GM18873 (cell line): ENCODE data around the gene PFKM.
"Not testable (repeated sequence)": the region's sequence is repeated elsewhere in the genome, so short reads cannot be mapped to it uniquely, and the experiment has no call there.

Source experiments
- ATAC-seq: cut with Tn5 transposase; IDR thresholded peaks from one replicate; pipeline ENCODE4 v1.9.1; 2021; ENCODE audit warnings: mild to moderate bottlenecking, moderate library complexity, moderate number of reproducible peaks; ENCODE audit not compliant: unreplicated experiment, low FRiP score

The PFKM gene

GRCh38 chr12:48110691-48111311 is 8.4 kb upstream of the PFKM start:
- ATAC-seq = no peak

- ATAC-seq = not testable (repeated sequence)
These were observed 7.9 kb upstream of the PFKM start for GRCh38 chr12:48111312-48111693.

- ATAC-seq = no peak
These were observed 3.2 kb upstream of the PFKM start for GRCh38 chr12:48115957-48116356.

GRCh38 chr12:48118284-48118871 is 786 bp upstream of the PFKM start:
- ATAC-seq = no peak

GRCh38 chr12:48119834-48120195 is 651 bp downstream of the PFKM start:
- no peak for ATAC-seq

GRCh38 chr12:48121522-48121921 is 2.4 kb downstream of the PFKM start:
- ATAC-seq = no peak

GRCh38 chr12:48122065-48122834 is 3.1 kb downstream of the PFKM start:
- ATAC-seq = no peak

GRCh38 chr12:48123169-48123568 is 4.0 kb downstream of the PFKM start:
- no peak for ATAC-seq

GRCh38 chr12:48125542-48125941 is 6.4 kb downstream of the PFKM start:
- not testable (repeated sequence) for ATAC-seq

- no peak for ATAC-seq
These were observed 6.8 kb downstream of the PFKM start for GRCh38 chr12:48125985-48126384.

GRCh38 chr12:48126953-48127630 is 7.9 kb downstream of the PFKM start:
- no peak for ATAC-seq

- no peak for ATAC-seq
These were observed 9.6 kb downstream of the PFKM start for GRCh38 chr12:48128800-48129199.

GRCh38 chr12:48129376-48129775 is 10.2 kb downstream of the PFKM start:
- ATAC-seq = no peak

- ATAC-seq = no peak
These were observed 12.4 kb downstream of the PFKM start for GRCh38 chr12:48131517-48131916.

- ATAC-seq = no peak
These were observed 13.7 kb downstream of the PFKM start for GRCh38 chr12:48132826-48133225.

- no peak for ATAC-seq
These were observed 15.9 kb downstream of the PFKM start for GRCh38 chr12:48135027-48135426.

- no peak for ATAC-seq
These were observed 23.9 kb downstream of the PFKM start for GRCh38 chr12:48142818-48143674.

GRCh38 chr12:48143898-48144297 is 24.7 kb downstream of the PFKM start:
- no peak for ATAC-seq

GRCh38 chr12:48145981-48146380 is 26.8 kb downstream of the PFKM start:
- no peak for ATAC-seq

GRCh38 chr12:48151103-48151771 is 32.1 kb downstream of the PFKM start:
- ATAC-seq = no peak
